HepG2 (cell line): ENCODE measurements around the gene ARHGEF10L.

Experiments
- CHD2 ChIP-seq: IDR thresholded peaks from 2 replicates; pipeline ENCODE4 v1.6.1; 2011; ENCODE audit warnings: low read depth, low read length, improper control_type of control experiment
- IRF2 ChIP-seq: IDR thresholded peaks from 2 replicates; pipeline ENCODE4 v1.6.1; 2018; ENCODE audit warnings: missing genetic modification reagents, missing compliant biosample characterization
- POLR2A ChIP-seq, 2 experiments: IDR thresholded peaks; 2 replicates each; pipeline ENCODE4 v1.6.1; 2011; ENCODE audit warnings: low read depth in 2 of 2, low read length in 2 of 2, mild to moderate bottlenecking in 1 of 2, moderate library complexity in 1 of 2; ENCODE audit not compliant: insufficient read depth in 1 of 2
- POLR2AphosphoS5 ChIP-seq: IDR thresholded peaks from 2 replicates; pipeline ENCODE4 v1.6.1; 2012; ENCODE audit warnings: low read depth, low read length
- SATB2 ChIP-seq: sonication (generic); formaldehyde crosslinking; IDR thresholded peaks from 2 replicates; pipeline ENCODE4 v1.5.0; 2020; ENCODE audit warnings: missing genetic modification reagents
- STAT5B ChIP-seq: sonication (generic); formaldehyde crosslinking; IDR thresholded peaks from 2 replicates; pipeline ENCODE4 v1.4.0; 2020; ENCODE audit warnings: missing genetic modification reagents
- TF ChIP-seq, protein P1 (sequence below): sonication (generic); formaldehyde crosslinking; IDR thresholded peaks from 2 replicates; pipeline ENCODE4 v1.5.1; 2020; ENCODE audit warnings: missing genetic modification reagents, mild to moderate bottlenecking, borderline replicate concordance

DNA sequence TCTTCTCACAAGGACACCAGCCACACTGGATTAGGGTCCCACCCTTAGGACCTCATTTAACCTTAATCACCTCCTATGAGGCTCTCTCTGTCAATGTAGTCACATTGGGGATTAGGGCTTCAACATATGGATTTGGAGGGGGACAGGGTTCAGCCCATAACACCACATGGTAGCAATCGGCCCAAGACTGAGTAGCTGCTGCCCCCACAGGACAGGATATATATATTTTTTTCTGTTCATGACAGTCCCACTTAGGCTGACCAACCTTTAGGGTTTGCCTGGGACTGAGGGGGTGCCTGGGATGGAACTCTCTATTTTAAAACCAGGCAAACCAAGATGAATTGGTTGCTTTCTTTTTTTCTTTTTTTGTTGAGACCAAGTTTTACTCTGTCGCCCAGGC lies 207.4 kb downstream of the ARHGEF10L start:
- TF ChIP-seq, protein P1, sequence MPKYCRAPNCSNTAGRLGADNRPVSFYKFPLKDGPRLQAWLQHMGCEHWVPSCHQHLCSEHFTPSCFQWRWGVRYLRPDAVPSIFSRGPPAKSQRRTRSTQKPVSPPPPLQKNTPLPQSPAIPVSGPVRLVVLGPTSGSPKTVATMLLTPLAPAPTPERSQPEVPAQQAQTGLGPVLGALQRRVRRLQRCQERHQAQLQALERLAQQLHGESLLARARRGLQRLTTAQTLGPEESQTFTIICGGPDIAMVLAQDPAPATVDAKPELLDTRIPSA (CRISPR knock-in tag): no peak
- no peak for TF ChIP-seq POLR2AphosphoS5
- no peak for TF ChIP-seq CHD2
- TF ChIP-seq POLR2A (IDR thresholded peaks at IDR 0.05; ENCODE audit: insufficient read depth in 1 of 2, low read depth in 2 of 2, low read length in 2 of 2): no peak
- no peak for TF ChIP-seq STAT5B
- no peak for TF ChIP-seq SATB2 (CRISPR knock-in tag)
- TF ChIP-seq IRF2 (CRISPR knock-in tag): no peak
